GM12865 (cell line): Measurements from ENCODE around the gene DISP2.

Experiments used
- DNase-seq: peaks from one replicate; pipeline ENCODE4 v3.0.0; 2010; ENCODE audit warnings: low read depth
- H3K4me3 ChIP-seq: 2 replicates; pipeline ENCODE4 v1.5.1; 2011; ENCODE audit warnings: mild to moderate bottlenecking, low read depth, low read length, control low read depth
- TF ChIP-seq, protein P1 (sequence below): IDR thresholded peaks from 2 replicates; pipeline ENCODE4 v1.5.1; 2011; ENCODE audit warnings: low read length, control low read depth, low read depth, inconsistent platforms; ENCODE audit not compliant: insufficient read depth; ENCODE audit errors: missing control alignments

Gene DISP2

DNA sequence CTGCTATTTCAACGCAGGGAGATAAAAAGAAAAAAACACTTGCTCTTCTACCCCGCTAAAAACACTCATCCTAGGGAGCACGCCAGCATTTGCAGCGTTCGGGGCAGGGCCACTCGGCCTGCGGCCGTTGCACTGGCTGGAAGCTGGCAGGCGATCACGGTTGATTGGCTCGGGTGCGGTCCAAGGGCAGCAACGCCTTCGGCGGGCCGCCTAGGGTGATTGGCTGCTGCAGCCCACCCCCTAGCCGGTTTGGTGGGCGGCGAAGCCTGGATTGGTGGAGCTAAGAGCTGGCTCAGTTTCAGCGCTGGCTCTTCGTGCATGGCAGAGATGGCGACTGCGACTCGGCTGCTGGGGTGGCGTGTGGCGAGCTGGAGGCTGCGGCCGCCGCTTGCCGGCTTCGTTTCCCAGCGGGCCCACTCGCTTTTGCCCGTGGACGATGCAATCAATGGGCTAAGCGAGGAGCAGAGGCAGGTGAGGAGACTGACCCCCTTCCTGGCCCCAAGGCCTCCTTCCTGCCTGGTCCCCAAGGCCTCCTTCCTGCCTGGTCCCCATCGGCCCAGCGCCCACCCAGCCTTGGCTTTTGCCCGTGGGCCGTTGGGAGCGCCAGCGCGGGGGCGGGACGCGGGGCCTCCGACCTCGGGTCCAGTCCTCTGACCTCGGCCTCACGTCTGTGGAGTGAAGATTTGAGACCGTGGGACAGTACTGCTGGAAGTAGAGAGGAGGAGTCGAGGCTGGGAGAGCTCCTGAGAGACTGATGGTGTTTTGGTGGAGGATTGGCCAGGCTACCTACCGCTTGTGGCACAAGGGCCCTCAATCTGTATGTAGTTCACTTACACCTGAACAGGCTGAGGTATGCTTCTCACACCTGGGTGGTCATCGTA, 47.7 kb downstream of the DISP2 start, which contains the start of gene IVD:
IVD (plus strand) TSS at position 295 of the 881 bp plus-strand sequence; CDS start at position 328, 33 bp downstream.
- peak; percentile 96 for DNase-seq
- TF ChIP-seq, protein P1, sequence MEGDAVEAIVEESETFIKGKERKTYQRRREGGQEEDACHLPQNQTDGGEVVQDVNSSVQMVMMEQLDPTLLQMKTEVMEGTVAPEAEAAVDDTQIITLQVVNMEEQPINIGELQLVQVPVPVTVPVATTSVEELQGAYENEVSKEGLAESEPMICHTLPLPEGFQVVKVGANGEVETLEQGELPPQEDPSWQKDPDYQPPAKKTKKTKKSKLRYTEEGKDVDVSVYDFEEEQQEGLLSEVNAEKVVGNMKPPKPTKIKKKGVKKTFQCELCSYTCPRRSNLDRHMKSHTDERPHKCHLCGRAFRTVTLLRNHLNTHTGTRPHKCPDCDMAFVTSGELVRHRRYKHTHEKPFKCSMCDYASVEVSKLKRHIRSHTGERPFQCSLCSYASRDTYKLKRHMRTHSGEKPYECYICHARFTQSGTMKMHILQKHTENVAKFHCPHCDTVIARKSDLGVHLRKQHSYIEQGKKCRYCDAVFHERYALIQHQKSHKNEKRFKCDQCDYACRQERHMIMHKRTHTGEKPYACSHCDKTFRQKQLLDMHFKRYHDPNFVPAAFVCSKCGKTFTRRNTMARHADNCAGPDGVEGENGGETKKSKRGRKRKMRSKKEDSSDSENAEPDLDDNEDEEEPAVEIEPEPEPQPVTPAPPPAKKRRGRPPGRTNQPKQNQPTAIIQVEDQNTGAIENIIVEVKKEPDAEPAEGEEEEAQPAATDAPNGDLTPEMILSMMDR = no peak
- H3K4me3 ChIP-seq = peak within 1 kb of the TSS; percentile 69

DNA sequence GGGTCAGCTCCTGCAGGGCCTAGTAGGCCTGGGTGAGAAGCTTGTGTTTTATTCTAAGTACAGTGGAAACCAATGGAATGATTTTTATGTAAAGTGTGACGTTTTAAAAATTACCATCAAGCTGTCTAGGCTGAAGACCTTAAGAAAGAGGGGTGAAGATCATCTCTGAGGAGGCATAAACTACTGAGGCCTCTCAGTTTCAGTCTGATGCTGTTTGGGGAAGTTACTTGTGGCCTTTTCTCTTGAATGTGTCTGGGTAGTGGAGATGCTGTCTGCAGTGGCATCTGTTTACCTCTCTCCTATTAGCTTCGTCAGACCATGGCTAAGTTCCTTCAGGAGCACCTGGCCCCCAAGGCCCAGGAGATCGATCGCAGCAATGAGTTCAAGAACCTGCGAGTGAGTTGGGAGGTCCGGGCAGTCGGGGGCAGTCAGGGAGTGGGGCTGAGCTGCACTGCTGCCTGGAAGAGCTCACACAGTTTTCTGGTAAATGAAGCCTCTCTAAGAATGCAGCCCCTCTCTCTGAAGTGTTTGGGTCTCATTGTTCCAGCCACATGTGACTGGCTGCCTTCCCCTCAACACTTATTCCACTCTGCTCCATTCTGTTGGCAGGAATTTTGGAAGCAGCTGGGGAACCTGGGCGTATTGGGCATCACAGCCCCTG, 49.4 kb downstream of the DISP2 start:
- H3K4me3 ChIP-seq = 0 out of 2 replicates have a peak overlapping the region, but pooled peaks have one; percentile 15
- TF ChIP-seq, protein P1 = no peak
- peak; percentile 78 for DNase-seq

DNA sequence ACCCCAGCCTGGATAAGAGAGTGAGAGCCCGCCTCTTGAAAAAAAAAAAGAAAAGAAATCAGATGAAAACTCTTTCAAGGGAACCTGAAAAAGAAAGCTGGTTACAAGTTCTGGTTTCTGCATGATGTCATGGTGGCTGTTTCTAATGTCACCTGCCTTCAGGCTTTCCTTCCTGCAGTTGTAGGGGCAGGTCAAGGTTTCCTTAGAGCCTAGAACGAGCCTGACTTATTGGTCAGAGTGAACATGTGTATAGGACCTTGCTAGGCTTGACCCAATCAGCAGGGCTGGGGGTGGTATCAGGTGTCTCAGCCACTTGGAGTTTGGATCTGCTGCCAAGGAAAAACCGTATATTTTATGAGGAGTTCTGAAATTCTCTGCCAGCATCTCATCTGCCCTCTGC, 51.3 kb downstream of the DISP2 start:
- peak; percentile 80 for DNase-seq
- TF ChIP-seq, protein P1 = no peak
- no peak overlapping the region for H3K4me3 ChIP-seq

DNA sequence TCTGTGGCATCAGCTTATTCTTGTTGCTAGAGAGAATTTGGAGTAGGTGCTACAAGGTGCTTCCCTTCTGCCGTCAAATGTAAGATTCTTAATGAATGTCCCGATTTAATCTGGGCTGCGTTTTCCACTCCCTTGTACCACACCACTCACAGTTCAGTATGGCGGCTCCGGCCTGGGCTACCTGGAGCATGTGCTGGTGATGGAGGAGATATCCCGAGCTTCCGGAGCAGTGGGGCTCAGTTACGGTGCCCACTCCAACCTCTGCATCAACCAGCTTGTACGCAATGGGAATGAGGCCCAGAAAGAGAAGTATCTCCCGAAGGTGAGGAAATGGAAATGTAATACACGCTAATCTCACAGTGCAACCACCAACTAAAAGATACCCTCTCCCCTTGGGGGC, 52.5 kb downstream of the DISP2 start:
- TF ChIP-seq, protein P1 = no peak
- no peak overlapping the region for H3K4me3 ChIP-seq
- DNase-seq = no peak

DNA sequence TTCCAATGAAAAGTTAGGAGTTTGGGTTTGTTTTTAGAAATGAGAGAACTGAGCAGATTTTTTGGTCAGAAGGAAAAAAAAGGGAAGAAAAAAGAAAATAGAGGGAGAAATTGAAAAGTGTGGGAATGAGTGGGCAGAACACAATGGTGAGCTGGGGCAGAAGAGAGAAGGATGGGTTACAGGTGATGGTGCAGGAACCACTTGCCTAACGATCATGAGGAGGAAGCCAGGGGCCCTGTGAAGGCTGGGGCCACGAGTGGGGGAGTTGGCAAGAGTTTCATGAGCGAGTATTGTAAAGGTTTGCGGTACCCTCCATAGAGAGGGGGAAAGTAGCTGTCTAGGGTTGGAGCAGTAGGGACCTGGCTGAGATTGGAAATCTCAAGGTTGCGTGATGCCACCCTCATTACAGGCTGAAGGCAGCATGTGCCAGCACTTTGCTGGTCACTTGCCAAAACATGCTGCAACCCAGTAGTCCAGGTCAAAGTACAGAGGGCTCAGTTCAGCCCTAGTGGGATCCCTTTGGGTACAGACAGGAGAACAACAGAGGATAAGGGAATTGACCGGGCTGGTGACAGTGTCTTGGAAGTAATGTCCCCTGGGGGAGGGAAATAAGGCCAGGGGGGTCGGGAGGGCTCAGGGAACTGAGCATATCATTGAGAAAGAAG, 54.2 kb downstream of the DISP2 start:
- TF ChIP-seq, protein P1 = no peak
- DNase-seq = no peak
- H3K4me3 ChIP-seq = no peak overlapping the region

DNA sequence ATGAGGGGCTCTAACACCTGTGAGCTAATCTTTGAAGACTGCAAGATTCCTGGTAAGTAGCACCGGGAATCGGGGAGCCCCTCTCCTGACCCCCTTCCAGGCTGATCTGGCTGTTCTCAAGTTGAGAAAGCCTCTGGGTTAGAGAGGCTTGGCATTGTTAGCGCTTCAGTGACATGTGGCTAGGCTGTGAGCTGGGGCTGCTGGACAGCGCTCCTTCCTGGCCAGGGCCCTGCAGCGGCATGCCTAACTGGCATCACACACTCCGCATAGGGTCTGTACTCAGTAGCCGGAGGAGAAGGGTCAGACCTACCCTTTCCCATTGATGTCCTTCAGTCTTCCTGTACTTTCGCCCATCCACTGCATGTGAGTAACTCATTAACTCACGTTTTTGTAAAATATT, 55.0 kb downstream of the DISP2 start:
- no peak for DNase-seq
- H3K4me3 ChIP-seq = no peak overlapping the region
- TF ChIP-seq, protein P1 = no peak
